ENCODE results near the gene ABR. TPM values are rescaled to one million over a fixed set of nuclear protein-coding genes. Genes with fewer than 3 reads are reported as not detected.

ABR gene
- total RNA-seq, 2 donors from 2014 or later: 243 to 326 TPM

GRCh38 chr17:1060991-1061390 lies 118.8 kb downstream of the ABR start:
- H3K27me3 ChIP-seq: no peaks in the 10 kb centered on the region
- intact Hi-C loops (cut with DNase I): no loop called here
- peak; percentile 50 for DNase-seq
- no peaks in the 10 kb centered on the region for H3K9me3 ChIP-seq
- H3K9ac ChIP-seq (ENCODE audit: low read depth in 2 of 2, low read length in 2 of 2): no peak overlapping the region
- no peak for TF ChIP-seq CTCF (IDR thresholded peaks at IDR 0.05)
- peaks cover 10% of the 10 kb centered on the region for H3K36me3 ChIP-seq
- H3K4me1 ChIP-seq: no peaks in the 10 kb centered on the region
- H3K4me3 ChIP-seq: no peak overlapping the region
- H3K27ac ChIP-seq: no peak overlapping the region

GRCh38 chr17:1059131-1059795 lies 120.5 kb downstream of the ABR start:
- no peak overlapping the region for H3K27ac ChIP-seq
- intact Hi-C loops (cut with DNase I): loop anchor here (5.0 kb wide), 2 partner anchors 52 to 88 kb away; no protein-coding TSS in a partner anchor
- H3K36me3 ChIP-seq: peaks cover 4% of the 10 kb centered on the region

GRCh38 chr17:1058423-1059130 lies 121.2 kb downstream of the ABR start:
- Histone ChIP-seq H3K27me3 (no peaks in the 10 kb centered on the region), H3K9me3 (no peaks in the 10 kb centered on the region), H3K4me3 (no peak overlapping the region), H3K36me3 (peaks cover 5% of the 10 kb centered on the region), H3K4me1 (no peaks in the 10 kb centered on the region), H3K9ac (ENCODE audit: low read depth in 2 of 2, low read length in 2 of 2) (no peak overlapping the region), H3K27ac (no peak overlapping the region)
- DNase-seq: peak; percentile 78
- peak; percentile 68 for TF ChIP-seq CTCF (IDR thresholded peaks at IDR 0.05)
- intact Hi-C loops (cut with DNase I): loop anchor here (5.0 kb wide), 2 partner anchors 51 to 89 kb away; no protein-coding TSS in a partner anchor

More at GRCh38 chr17:1059131-1059795, 120.5 kb downstream of the ABR start:
- Histone ChIP-seq H3K4me1 (no peaks in the 10 kb centered on the region), H3K9ac (ENCODE audit: low read depth in 2 of 2, low read length in 2 of 2) (no peak overlapping the region), H3K9me3 (no peaks in the 10 kb centered on the region), H3K4me3 (no peak overlapping the region), H3K27me3 (no peaks in the 10 kb centered on the region)
- no peak for DNase-seq
- TF ChIP-seq CTCF (IDR thresholded peaks at IDR 0.05): no peak

- TF ChIP-seq CTCF (IDR thresholded peaks at IDR 0.05): no peak
- Histone ChIP-seq H3K9ac (ENCODE audit: low read depth in 2 of 2, low read length in 2 of 2) (no peak overlapping the region), H3K4me1 (no peaks in the 10 kb centered on the region), H3K27ac (no peak overlapping the region), H3K9me3 (no peaks in the 10 kb centered on the region), H3K4me3 (no peak overlapping the region), H3K36me3 (peaks cover 7% of the 10 kb centered on the region), H3K27me3 (no peaks in the 10 kb centered on the region)
- intact Hi-C loops (cut with DNase I): loop anchor here (5.0 kb wide), 2 partner anchors 49 to 91 kb away; no protein-coding TSS in a partner anchor
- DNase-seq: no peak
Measured at GRCh38 chr17:1056761-1057160, 123.0 kb downstream of the ABR start.

GRCh38 chr17:1055751-1056645 lies 123.8 kb downstream of the ABR start:
- H3K36me3 ChIP-seq: peaks cover 7% of the 10 kb centered on the region

More at GRCh38 chr17:1055751-1056645, 123.8 kb downstream of the ABR start:
- TF ChIP-seq CTCF (IDR thresholded peaks at IDR 0.05): peak; percentile 68
- DNase-seq: peak; percentile 56
- Histone ChIP-seq H3K9me3 (no peaks in the 10 kb centered on the region), H3K4me1 (no peaks in the 10 kb centered on the region), H3K27ac (no peak overlapping the region), H3K4me3 (no peak overlapping the region), H3K9ac (ENCODE audit: low read depth in 2 of 2, low read length in 2 of 2) (no peak overlapping the region), H3K27me3 (no peaks in the 10 kb centered on the region)
- intact Hi-C loops (cut with DNase I): loop anchor here (5.0 kb wide), 2 partner anchors 49 to 91 kb away; no protein-coding TSS in a partner anchor

All from colonic mucosa (tissue), 4 donors.